MCF 10A (cell line): Measurements from ENCODE around the gene RPUSD3. TPM values are rescaled to one million over a fixed set of nuclear protein-coding genes. Genes with fewer than 3 reads are reported as not detected.
"Not testable (repeated sequence)": the region's sequence is repeated elsewhere in the genome, so short reads cannot be mapped to it uniquely, and the experiment has no call there.

Experiments used
- BruUV-seq: library from RNA; stranded (reverse); fragments of 400-500 nt; replicated peaks from 2 replicates; lab custom pipeline; 2021; lab: Mats Ljungman, UMichigan
- CTCF ChIA-PET: fragments of 300-600 bp; sonication (Branson Sonifier 250); formaldehyde crosslinking; extraction: SDS; loops from one replicate; lab custom pipeline; 2021; ENCODE audit warnings: antibody characterized with exemption, inconsistent platforms; lab: Yijun Ruan, JAX
- POLR2A ChIA-PET: fragments of 300-600, 350-650 bp; sonication (Branson Sonifier 250); formaldehyde crosslinking; extraction: SDS; loops from one replicate; lab custom pipeline; 2020; ENCODE audit warnings: antibody characterized with exemption, inconsistent platforms; lab: Yijun Ruan, JAX
- DNase-seq: peaks from one replicate; pipeline ENCODE4 v3.0.0-alpha.2; 2018; ENCODE audit not compliant: unreplicated experiment
- H3K27ac Mint-ChIP-seq: one replicate; pipeline ENCODE4 v1.8.0; 2022; ENCODE audit warnings: mild to moderate bottlenecking, low read depth, mixed read lengths; ENCODE audit not compliant: unreplicated experiment
- H3K27me3 Mint-ChIP-seq: one replicate; pipeline ENCODE4 v1.8.0; 2022; ENCODE audit warnings: mixed read lengths; ENCODE audit not compliant: insufficient read depth, unreplicated experiment
- H3K36me3 Mint-ChIP-seq: one replicate; pipeline ENCODE4 v1.8.0; 2022; ENCODE audit warnings: mild to moderate bottlenecking, moderate library complexity, mixed read lengths; ENCODE audit not compliant: insufficient read depth, unreplicated experiment
- H3K4me1 Mint-ChIP-seq: one replicate; pipeline ENCODE4 v1.8.0; 2022; ENCODE audit warnings: mixed read lengths; ENCODE audit not compliant: insufficient read depth, unreplicated experiment
- H3K4me3 Mint-ChIP-seq: one replicate; pipeline ENCODE4 v1.8.0; 2022; ENCODE audit warnings: mild to moderate bottlenecking, moderate library complexity, mixed read lengths; ENCODE audit not compliant: unreplicated experiment
- H3K9me3 Mint-ChIP-seq: one replicate; pipeline ENCODE4 v1.8.0; 2022; ENCODE audit warnings: mixed read lengths; ENCODE audit not compliant: unreplicated experiment
- CTCF ChIP-seq: fragments of 200-600 bp; IDR thresholded peaks from one replicate; pipeline ENCODE4 v1.8.0; 2022; ENCODE audit warnings: antibody characterized with exemption, mild to moderate bottlenecking; ENCODE audit not compliant: unreplicated experiment
- intact Hi-C: fragments of 100-400 bp; cut with micrococcal nuclease; formaldehyde crosslinking; loops from 2 replicates; pipeline ENCODE4 v1.14.1; 2022
- total RNA-seq: library from RNA; stranded (reverse); gene quantifications from 2 replicates; pipeline ENCODE4 v1.2.3, GENCODE V29; 2022

The RPUSD3 gene
- total RNA-seq, 1 experiment from 2014 or later: 40.7 TPM

- Mint-ChIP-seq H3K4me3 (no peak overlapping the region), H3K27me3 (no peaks in the 10 kb centered on the region), H3K27ac (peak overlapping the region; percentile 84), H3K9me3 (no peaks in the 10 kb centered on the region), H3K36me3 (no peaks in the 10 kb centered on the region), H3K4me1 (peaks cover 16% of the 10 kb centered on the region)
- ChIA-PET CTCF (interaction anchor here (1.3 to 1.9 kb wide), 3 partner anchors 17 to 79 kb away, joined by 4 to 9 read pairs (median 5); no protein-coding TSS in a partner anchor), POLR2A (interaction anchor here (1.1 to 6.2 kb wide), 4 partner anchors 17 to 46 kb away, joined by 3 to 70 read pairs (median 12); partner anchors contain the start of gene JAGN1)
- intact Hi-C loops: no loop called here
- TF ChIP-seq CTCF: no peak
- no peak for DNase-seq
- no TSS peak for BruUV-seq
These were observed 23.3 kb upstream of the RPUSD3 start for GRCh38 chr3:9867106-9867505.

- peak; percentile 32 for DNase-seq
- ChIA-PET POLR2A (interaction anchor here (1.1 to 6.2 kb wide), 4 partner anchors 18 to 46 kb away, joined by 3 to 70 read pairs (median 12); partner anchors contain the start of gene JAGN1), CTCF (interaction anchor here (0.8 to 1.9 kb wide), 3 partner anchors 17 to 80 kb away, joined by 3 to 9 read pairs (median 5); no protein-coding TSS in a partner anchor)
- H3K9me3 Mint-ChIP-seq: no peaks in the 10 kb centered on the region
- peaks cover 16% of the 10 kb centered on the region for H3K4me1 Mint-ChIP-seq
- intact Hi-C loops: no loop called here
- no peaks in the 10 kb centered on the region for H3K36me3 Mint-ChIP-seq
- TF ChIP-seq CTCF: no peak
- H3K4me3 Mint-ChIP-seq: no peak overlapping the region
- no TSS peak for BruUV-seq
- peak overlapping the region; percentile 84 for H3K27ac Mint-ChIP-seq
- H3K27me3 Mint-ChIP-seq: no peaks in the 10 kb centered on the region
These were observed 22.8 kb upstream of the RPUSD3 start for GRCh38 chr3:9866639-9867038.

GRCh38 chr3:9865125-9865637, 21.4 kb upstream of the RPUSD3 start:
- H3K27ac Mint-ChIP-seq: peak overlapping the region; percentile 84

GRCh38 chr3:9864200-9864927, 20.6 kb upstream of the RPUSD3 start:
- POLR2A ChIA-PET: interaction anchor here (0.6 to 6.2 kb wide), 22 partner anchors 10 to 277 kb away, joined by 3 to 70 read pairs (median 4); partner anchors contain the start of genes ARPC4, CIDEC, CRELD1 and IL17RC
- intact Hi-C loops: no loop called here
- H3K4me3 Mint-ChIP-seq: peak overlapping the region; percentile 54
- peaks cover 16% of the 10 kb centered on the region for H3K4me1 Mint-ChIP-seq
- no peak for TF ChIP-seq CTCF
- peak overlapping the region; percentile 84 for H3K27ac Mint-ChIP-seq
- H3K9me3 Mint-ChIP-seq: no peaks in the 10 kb centered on the region
- no peaks in the 10 kb centered on the region for H3K27me3 Mint-ChIP-seq
- DNase-seq: peak; percentile 98
- no peaks in the 10 kb centered on the region for H3K36me3 Mint-ChIP-seq
- no TSS peak for BruUV-seq
- CTCF ChIA-PET: interaction anchor here (1.0 to 1.5 kb wide), 4 partner anchors 12 to 27 kb away, joined by 3 to 6 read pairs (median 4); no protein-coding TSS in a partner anchor

More at GRCh38 chr3:9865125-9865637, 21.4 kb upstream of the RPUSD3 start:
- ChIA-PET CTCF (interaction anchor here (1.0 to 1.5 kb wide), 4 partner anchors 13 to 26 kb away, joined by 3 to 6 read pairs (median 4); no protein-coding TSS in a partner anchor), POLR2A (interaction anchor here (0.7 to 6.2 kb wide), 17 partner anchors 13 to 150 kb away, joined by 3 to 70 read pairs (median 5); partner anchors contain the start of genes CRELD1, IL17RC, IL17RE and JAGN1)
- H3K9me3 Mint-ChIP-seq, DNase-seq, H3K36me3 Mint-ChIP-seq, BruUV-seq, intact Hi-C loops, H3K27me3 Mint-ChIP-seq: not testable (repeated sequence)
- peak overlapping the region; percentile 54 for H3K4me3 Mint-ChIP-seq
- peaks cover 16% of the 10 kb centered on the region for H3K4me1 Mint-ChIP-seq
